OCI-LY3 (cell line): ENCODE results near the gene NLRC5.
A peak's percentile ranks its signal among the peaks of the same experiment; 100 is the strongest.

Experiments
- H2AFZ ChIP-seq: fragments of 200-600, 300-600 bp; shearing (Covaris generic); 2 replicates; pipeline ENCODE4 v1.6.0; 2014; ENCODE audit warnings: antibody characterized with exemption, low read depth, low read length
- H3K27ac ChIP-seq: fragments of 200-600, 300-600 bp; sonication (generic); 2 replicates; pipeline ENCODE4 v1.5.1; 2014; ENCODE audit warnings: mild to moderate bottlenecking, low read length, moderate library complexity, mixed read lengths
- H3K27me3 ChIP-seq: fragments of 200-600, 300-600 bp; sonication (generic); 2 replicates; pipeline ENCODE4 v1.6.1; 2014; ENCODE audit warnings: low read depth, low read length, mixed read lengths
- H3K36me3 ChIP-seq: fragments of 200-600, 300-600 bp; sonication (generic); replicated peaks from 2 replicates; pipeline ENCODE3; 2014; ENCODE audit warnings: low read depth, low read length, mixed read lengths
- H3K4me1 ChIP-seq: fragments of 300-600, 200-600 bp; sonication (generic); 2 replicates; pipeline ENCODE4 v1.6.1; 2014; ENCODE audit warnings: low read length, mixed read lengths
- H3K4me2 ChIP-seq: fragments of 200-600, 300-600 bp; sonication (generic); 2 replicates; pipeline ENCODE4 v1.6.1; 2014; ENCODE audit warnings: low read length, mixed read lengths
- H3K4me3 ChIP-seq: fragments of 300-600, 200-600 bp; sonication (generic); 2 replicates; pipeline ENCODE4 v1.5.1; 2014; ENCODE audit warnings: antibody characterized with exemption, mild to moderate bottlenecking, low read length, moderate library complexity
- H3K79me2 ChIP-seq: fragments of 300-600, 200-600 bp; shearing (Covaris generic); 2 replicates; pipeline ENCODE4 v1.6.1; 2014; ENCODE audit warnings: mild to moderate bottlenecking, low read length, mixed read lengths
- H3K9ac ChIP-seq: fragments of 300-600, 200-600 bp; shearing (Covaris generic); 2 replicates; pipeline ENCODE4 v1.6.0; 2014; ENCODE audit warnings: mild to moderate bottlenecking, low read length, moderate library complexity
- H3K9me3 ChIP-seq: fragments of 200-600, 300-600 bp; shearing (Covaris generic); 2 replicates; pipeline ENCODE4 v1.6.1; 2014; ENCODE audit warnings: low read length, mixed read lengths; ENCODE audit not compliant: insufficient read depth
- H4K20me1 ChIP-seq: fragments of 200-600, 300-600 bp; sonication (generic); 2 replicates; pipeline ENCODE4 v1.6.1; 2016; ENCODE audit warnings: low read length, mixed read lengths; ENCODE audit not compliant: insufficient read depth
- CTCF ChIP-seq: fragments of 200-600, 300-600 bp; sonication (generic); IDR thresholded peaks from 2 replicates; pipeline ENCODE4 v1.5.1; 2014; ENCODE audit warnings: antibody characterized with exemption, low read length, low read depth
- EZH2phosphoT487 ChIP-seq: fragments of 200-600 bp; shearing (Covaris generic); IDR thresholded peaks from 2 replicates; pipeline ENCODE4 v1.6.1; 2018; ENCODE audit warnings: antibody characterized with exemption, mixed run types, low read depth

NLRC5 gene

GRCh38 chr16:56956756-56957155 lies 32.6 kb upstream of the NLRC5 start:
- TF ChIP-seq CTCF (peak; percentile 17; the same call in 1 of the 2 replicates), EZH2phosphoT487 (no peak)
- peaks cover 20% of the 10 kb centered on the region for H3K4me1 ChIP-seq
- H4K20me1 ChIP-seq, result no peaks in the 10 kb centered on the region
- H3K9me3 ChIP-seq, result no peaks in the 10 kb centered on the region
- no peak overlapping the region for H3K9ac ChIP-seq
- peak overlapping the region; percentile 27; the same call in 1 of the 2 replicates for H3K4me2 ChIP-seq
- H3K27ac ChIP-seq, result no peak overlapping the region
- H3K79me2 ChIP-seq, result no peaks in the 10 kb centered on the region
- H3K36me3 ChIP-seq, result no peaks in the 10 kb centered on the region
- no peaks in the 10 kb centered on the region for H3K27me3 ChIP-seq
- no peak overlapping the region for H2AFZ ChIP-seq
- H3K4me3 ChIP-seq, result no peak overlapping the region

- TF ChIP-seq CTCF (no peak), EZH2phosphoT487 (no peak)
- Histone ChIP-seq H3K36me3 (no peaks in the 10 kb centered on the region), H3K9me3 (no peaks in the 10 kb centered on the region), H3K79me2 (no peaks in the 10 kb centered on the region), H3K27ac (no peak overlapping the region), H3K27me3 (no peaks in the 10 kb centered on the region), H2AFZ (no peak overlapping the region), H3K9ac (no peak overlapping the region), H3K4me3 (no peak overlapping the region), H3K4me1 (peaks cover 22% of the 10 kb centered on the region), H3K4me2 (no peak overlapping the region), H4K20me1 (no peaks in the 10 kb centered on the region)
Measured at GRCh38 chr16:56960681-56961281, 28.6 kb upstream of the NLRC5 start.

GRCh38 chr16:56961386-56961785 lies 28.0 kb upstream of the NLRC5 start:
- H3K4me1 ChIP-seq, result peaks cover 20% of the 10 kb centered on the region
- no peaks in the 10 kb centered on the region for H3K27me3 ChIP-seq
- TF ChIP-seq EZH2phosphoT487 (no peak), CTCF (no peak)
- no peak overlapping the region for H3K4me2 ChIP-seq
- H3K9ac ChIP-seq, result no peak overlapping the region
- no peaks in the 10 kb centered on the region for H4K20me1 ChIP-seq
- no peak overlapping the region for H3K4me3 ChIP-seq
- no peak overlapping the region for H2AFZ ChIP-seq
- no peaks in the 10 kb centered on the region for H3K9me3 ChIP-seq
- H3K27ac ChIP-seq, result no peak overlapping the region
- no peaks in the 10 kb centered on the region for H3K36me3 ChIP-seq
- H3K79me2 ChIP-seq, result no peaks in the 10 kb centered on the region

GRCh38 chr16:56961851-56962281 lies 27.5 kb upstream of the NLRC5 start, which contains the start of gene CETP:
Gene CETP (plus strand): TSS chr16:56961950. CDS start chr16:56961980, 30 bp downstream.
- H3K4me3 ChIP-seq, result no peak within 1 kb of the TSS
- no peaks in the 10 kb centered on the region for H3K9me3 ChIP-seq
- no peaks in the 10 kb centered on the region for H3K27me3 ChIP-seq
- H3K27ac ChIP-seq, result no peak within 1 kb of the TSS
- no peak within 1 kb of the TSS for H2AFZ ChIP-seq
- no peaks in the 10 kb centered on the region for H3K79me2 ChIP-seq
- TF ChIP-seq CTCF, result no peak
- no peak for TF ChIP-seq EZH2phosphoT487
- H4K20me1 ChIP-seq, result no peaks in the 10 kb centered on the region
- no peak within 1 kb of the TSS for H3K9ac ChIP-seq
- H3K36me3 ChIP-seq, result no peaks in the 10 kb centered on the region
- H3K4me2 ChIP-seq, result no peak within 1 kb of the TSS
- H3K4me1 ChIP-seq, result peaks cover 15% of the 10 kb centered on the region
